HCT116 (cell line): Measurements from ENCODE around the gene DPP4. TPM values are rescaled to one million over a fixed set of nuclear protein-coding genes. Genes with fewer than 3 reads are reported as not detected.

ENCODE experiments used
- ATAC-seq: fragments of 200-7000 bp; cut with Tn5 transposase; 2 replicates; pipeline ENCODE4 v1.9.1; 2020; ENCODE audit warnings: mild to moderate bottlenecking, moderate library complexity
- BruUV-seq: library from RNA; stranded (reverse); fragments of 400-500 nt; replicated peaks from 2 replicates; lab custom pipeline; 2021; lab: Mats Ljungman, UMichigan
- CTCF ChIA-PET: fragments of 300-600 bp; sonication (Branson Sonifier 250); formaldehyde crosslinking; loops from one replicate; lab custom pipeline; 2021; ENCODE audit warnings: antibody characterized with exemption; lab: Charles Lee
- POLR2A ChIA-PET: fragments of 300-600, 350-600 bp; sonication (Branson Sonifier 250); formaldehyde crosslinking; loops from one replicate; lab custom pipeline; 2021; ENCODE audit warnings: antibody characterized with exemption; lab: Charles Lee
- RAD21 ChIA-PET, 2 experiments: fragments of 300-600 bp; sonication (Branson Sonifier 250); formaldehyde crosslinking; loops; one replicate each; lab custom pipeline; 2023; ENCODE audit warnings: low total read pairs in 2 of 2; ENCODE audit not compliant: uncharacterized antibody in 2 of 2, unreplicated experiment in 2 of 2, low non-redundant PET in 1 of 2; lab: Charles Lee
- DNase-seq: peaks from one replicate; pipeline ENCODE4 v3.0.0-alpha.2; 2010; ENCODE audit warnings: low read depth, low spot score
- H2AFZ ChIP-seq: fragments of 200-600 bp; shearing (Covaris generic), sonication (generic); 2 replicates; pipeline ENCODE4 v1.6.1; 2017; ENCODE audit warnings: low read depth, mixed run types, mixed read lengths, antibody characterized with exemption, low read length; ENCODE audit not compliant: poor library complexity, severe bottlenecking
- H3K27ac ChIP-seq: 2 replicates; pipeline ENCODE4 v1.5.1; 2012; ENCODE audit warnings: low read depth, low read length
- H3K27me3 ChIP-seq: fragments of 200-600 bp; sonication (generic); 2 replicates; pipeline ENCODE4 v1.6.1; 2016; ENCODE audit warnings: mixed run types, low read length, mixed read lengths; ENCODE audit not compliant: insufficient read depth
- H3K36me3 ChIP-seq, 2 experiments: fragments of 200-500 bp in 1 of 2; fragments of 200-600 bp in 1 of 2; sonication (Bioruptor generic) in 1 of 2; sonication (generic) in 1 of 2; 2 replicates each; pipeline versions ENCODE4 v1.5.1 to v1.6.1; 2014 to 2016; ENCODE audit warnings: low read length in 2 of 2, inconsistent platforms in 1 of 2, mixed read lengths in 1 of 2, mixed run types in 1 of 2; ENCODE audit not compliant: insufficient read depth in 2 of 2, control insufficient read depth in 1 of 2
- H3K4me1 ChIP-seq, 2 experiments: fragments of 200-600 bp in 1 of 2; sonication (generic) in 1 of 2; 2 replicates each; pipeline versions ENCODE4 v1.5.1 to v1.6.1; 2012 to 2017; ENCODE audit warnings: low read length in 2 of 2, inconsistent platforms in 1 of 2, mild to moderate bottlenecking in 1 of 2, mixed read lengths in 1 of 2, mixed run types in 1 of 2, moderate library complexity in 1 of 2; ENCODE audit not compliant: insufficient read depth in 2 of 2, control insufficient read depth in 1 of 2
- H3K4me2 ChIP-seq: fragments of 200-600 bp; sonication (generic); 2 replicates; pipeline ENCODE4 v1.6.1; 2017; ENCODE audit warnings: mixed run types, low read length, mixed read lengths
- H3K4me3 ChIP-seq, 2 experiments: fragments of 200-600 bp in 1 of 2; sonication (generic) in 1 of 2; replicated peaks in 1 of 2; 2 replicates each; pipeline ENCODE4 v1.5.1; 2011 to 2016; ENCODE audit warnings: low read length in 2 of 2, control low read depth in 1 of 2, low read depth in 1 of 2, mild to moderate bottlenecking in 1 of 2, mixed read lengths in 1 of 2, mixed run types in 1 of 2
- H3K79me2 ChIP-seq: fragments of 200-600 bp; sonication (generic); 2 replicates; pipeline ENCODE4 v1.6.1; 2017; ENCODE audit warnings: mild to moderate bottlenecking, mixed run types, low read length, moderate library complexity, mixed read lengths; ENCODE audit not compliant: insufficient read depth
- H3K9ac ChIP-seq: fragments of 200-600 bp; sonication (generic); 2 replicates; pipeline ENCODE4 v1.6.1; 2016; ENCODE audit warnings: low read length, mixed read lengths
- H3K9me2 ChIP-seq: fragments of 200-600 bp; sonication (generic), shearing (Covaris generic); 2 replicates; pipeline ENCODE4 v1.6.1; 2017; ENCODE audit warnings: mixed run types, mild to moderate bottlenecking, moderate library complexity; ENCODE audit not compliant: insufficient read depth
- H3K9me3 ChIP-seq, 2 experiments: fragments of 200-500 bp in 1 of 2; fragments of 200-600 bp in 1 of 2; sonication (Bioruptor generic) in 1 of 2; sonication (generic) in 1 of 2; 2 replicates each; pipeline ENCODE4 v1.6.1; 2014 to 2017; ENCODE audit warnings: low read length in 2 of 2, mixed read lengths in 2 of 2, inconsistent platforms in 1 of 2, low read depth in 1 of 2, mild to moderate bottlenecking in 1 of 2, mixed run types in 1 of 2, moderate library complexity in 1 of 2; ENCODE audit not compliant: control insufficient read depth in 1 of 2, insufficient read depth in 1 of 2
- H4K20me1 ChIP-seq: fragments of 200-600 bp; sonication (generic), shearing (Covaris generic); 2 replicates; pipeline ENCODE4 v1.6.1; 2017; ENCODE audit warnings: mixed run types, mild to moderate bottlenecking, moderate library complexity; ENCODE audit not compliant: insufficient read depth
- CBX3 ChIP-seq: IDR thresholded peaks from 2 replicates; pipeline ENCODE4 v1.6.1; 2012; ENCODE audit warnings: low read depth
- EGR1 ChIP-seq: IDR thresholded peaks from 2 replicates; pipeline ENCODE4 v1.6.1; 2012; ENCODE audit warnings: low read depth
- ELF1 ChIP-seq: IDR thresholded peaks from 2 replicates; pipeline ENCODE4 v1.6.1; 2012; ENCODE audit warnings: low read depth, borderline replicate concordance
- EZH2 ChIP-seq: fragments of 200-600 bp; sonication (generic); IDR thresholded peaks from 2 replicates; pipeline ENCODE4 v1.6.1; 2017; ENCODE audit warnings: antibody characterized with exemption, mixed run types
- EZH2phosphoT487 ChIP-seq: fragments of 200-600 bp; IDR thresholded peaks from 2 replicates; pipeline ENCODE4 v1.6.1; 2018; ENCODE audit warnings: antibody characterized with exemption, borderline replicate concordance
- FOSL1 ChIP-seq: IDR thresholded peaks from 2 replicates; pipeline ENCODE4 v1.6.1; 2012; ENCODE audit warnings: low read depth
- JUND ChIP-seq: IDR thresholded peaks from 2 replicates; pipeline ENCODE4 v1.6.1; 2012
- RAD21 ChIP-seq: IDR thresholded peaks from 2 replicates; pipeline ENCODE4 v1.6.1; 2012; ENCODE audit warnings: low read depth, mild to moderate bottlenecking
- SRF ChIP-seq: IDR thresholded peaks from 2 replicates; pipeline ENCODE4 v1.6.1; 2012; ENCODE audit warnings: low read depth
- TCF7L2 ChIP-seq: IDR thresholded peaks from 2 replicates; pipeline ENCODE4 v1.7.0; 2011; ENCODE audit warnings: borderline replicate concordance, inconsistent platforms; ENCODE audit not compliant: insufficient read depth, insufficient read length; ENCODE audit errors: extremely low read depth
- YY1 ChIP-seq: IDR thresholded peaks from 2 replicates; pipeline ENCODE4 v1.6.1; 2011; ENCODE audit warnings: low read length, low read depth, moderate library complexity, mild to moderate bottlenecking; ENCODE audit not compliant: insufficient replicate concordance; ENCODE audit errors: extremely low read depth
- ZNF274 ChIP-seq: fragments of 200-500 bp; sonication (Bioruptor generic); IDR thresholded peaks from 2 replicates; pipeline ENCODE4 v1.6.1; 2014; ENCODE audit warnings: mild to moderate bottlenecking, low read depth, low read length, inconsistent platforms
- intact Hi-C: fragments of 100-400 bp; cut with micrococcal nuclease; formaldehyde crosslinking; loops from 2 replicates; pipeline ENCODE4 v1.10.0; 2022
- total RNA-seq: library from RNA; stranded (reverse); gene quantifications from one replicate; pipeline ENCODE4 v1.2.1, GENCODE V29; 2021; ENCODE audit not compliant: unreplicated experiment
- TF ChIP-seq, protein P1 (sequence below), 3 experiments: fragments of 200-600 bp in 1 of 3; sonication (generic) in 1 of 3; IDR thresholded peaks in 2 of 3; conservative IDR thresholded peaks in 1 of 3; 2 replicates each; pipeline ENCODE4 v1.5.1; 2012 to 2017; ENCODE audit warnings: low read depth in 2 of 3, low read length in 2 of 3, antibody characterized with exemption in 1 of 3, borderline replicate concordance in 1 of 3, control low read depth in 1 of 3, mild to moderate bottlenecking in 1 of 3, mixed read lengths in 1 of 3, mixed run types in 1 of 3, moderate library complexity in 1 of 3; ENCODE audit not compliant: insufficient read depth in 1 of 3
- TF ChIP-seq, protein P2 (sequence below): IDR thresholded peaks from 2 replicates; pipeline ENCODE4 v1.6.1; 2012
- TF ChIP-seq, protein P3 (sequence below): IDR thresholded peaks from 2 replicates; pipeline ENCODE4 v1.6.1; 2012
- TF ChIP-seq, protein P4 (sequence below): IDR thresholded peaks from 2 replicates; pipeline ENCODE4 v1.6.1; 2011; ENCODE audit warnings: mild to moderate bottlenecking, low read length, moderate library complexity; ENCODE audit not compliant: insufficient replicate concordance; ENCODE audit errors: extremely low read depth

The DPP4 gene
- total RNA-seq, 1 experiment from 2014 or later, result 3.6 TPM

DNA sequence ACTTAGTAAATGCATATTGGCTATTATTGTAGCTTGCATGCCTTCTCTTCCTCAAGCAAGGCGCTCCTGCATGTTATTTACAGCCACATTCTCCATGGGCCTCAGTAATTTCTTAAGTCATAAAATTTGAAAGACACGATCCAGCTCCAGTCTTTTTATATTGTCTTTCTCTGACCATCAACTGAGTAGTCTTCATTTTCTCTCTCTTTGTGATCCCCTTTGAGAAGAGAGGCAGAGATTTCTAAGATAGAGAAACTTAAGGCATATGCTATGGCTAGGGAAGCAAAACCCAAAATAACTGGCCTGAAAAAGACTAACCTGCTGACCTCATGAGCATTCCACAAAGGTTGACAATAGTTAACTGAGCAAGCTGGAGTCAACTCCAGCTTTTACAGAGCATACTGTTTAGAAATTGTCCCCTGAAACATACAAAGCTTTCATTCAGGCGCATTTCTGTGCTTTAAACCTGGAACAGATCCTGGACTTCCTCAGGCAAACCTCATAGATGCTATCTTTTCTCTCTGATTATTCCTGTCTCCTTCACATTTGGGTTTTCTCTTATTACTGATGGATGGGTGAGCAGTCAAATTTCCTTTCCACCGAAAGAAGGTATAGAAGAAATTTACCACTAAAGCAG lies 4.6 kb downstream of the DPP4 start:
- DNase-seq, result no peak
- H3K27me3 ChIP-seq, result no peaks in the 10 kb centered on the region
- intact Hi-C loops, result no loop called here
- H3K4me2 ChIP-seq, result no peak overlapping the region
- BruUV-seq, result no TSS peak
- H3K9ac ChIP-seq, result no peak overlapping the region
- POLR2A ChIA-PET, result no interaction called here
- RAD21 ChIA-PET, result no interaction called here
- H3K4me3 ChIP-seq, result no peak overlapping the region
- no peaks in the 10 kb centered on the region for H3K9me3 ChIP-seq
- H3K79me2 ChIP-seq, result no peaks in the 10 kb centered on the region
- H3K27ac ChIP-seq, result no peak overlapping the region
- CTCF ChIA-PET, result no interaction called here
- H3K36me3 ChIP-seq, result no peaks in the 10 kb centered on the region
- no peaks in the 10 kb centered on the region for H4K20me1 ChIP-seq
- TF ChIP-seq, protein P1, sequence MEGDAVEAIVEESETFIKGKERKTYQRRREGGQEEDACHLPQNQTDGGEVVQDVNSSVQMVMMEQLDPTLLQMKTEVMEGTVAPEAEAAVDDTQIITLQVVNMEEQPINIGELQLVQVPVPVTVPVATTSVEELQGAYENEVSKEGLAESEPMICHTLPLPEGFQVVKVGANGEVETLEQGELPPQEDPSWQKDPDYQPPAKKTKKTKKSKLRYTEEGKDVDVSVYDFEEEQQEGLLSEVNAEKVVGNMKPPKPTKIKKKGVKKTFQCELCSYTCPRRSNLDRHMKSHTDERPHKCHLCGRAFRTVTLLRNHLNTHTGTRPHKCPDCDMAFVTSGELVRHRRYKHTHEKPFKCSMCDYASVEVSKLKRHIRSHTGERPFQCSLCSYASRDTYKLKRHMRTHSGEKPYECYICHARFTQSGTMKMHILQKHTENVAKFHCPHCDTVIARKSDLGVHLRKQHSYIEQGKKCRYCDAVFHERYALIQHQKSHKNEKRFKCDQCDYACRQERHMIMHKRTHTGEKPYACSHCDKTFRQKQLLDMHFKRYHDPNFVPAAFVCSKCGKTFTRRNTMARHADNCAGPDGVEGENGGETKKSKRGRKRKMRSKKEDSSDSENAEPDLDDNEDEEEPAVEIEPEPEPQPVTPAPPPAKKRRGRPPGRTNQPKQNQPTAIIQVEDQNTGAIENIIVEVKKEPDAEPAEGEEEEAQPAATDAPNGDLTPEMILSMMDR (IDR thresholded peaks at IDR 0.05 in 2 of 3, conservative IDR thresholded peaks at IDR 0.05 in 1 of 3; ENCODE audit: borderline replicate concordance in 1 of 3, insufficient read depth in 1 of 3, low read depth in 2 of 3, low read length in 2 of 3), result no peak
- TF ChIP-seq EZH2 (no peak), ZNF274 (no peak), EGR1 (no peak), SRF (no peak), FOSL1 (no peak), EZH2phosphoT487 (no peak), TCF7L2 (no peak), CBX3 (no peak), ELF1 (no peak), RAD21 (no peak), YY1 (no peak), JUND (no peak)
- TF ChIP-seq, protein P2, sequence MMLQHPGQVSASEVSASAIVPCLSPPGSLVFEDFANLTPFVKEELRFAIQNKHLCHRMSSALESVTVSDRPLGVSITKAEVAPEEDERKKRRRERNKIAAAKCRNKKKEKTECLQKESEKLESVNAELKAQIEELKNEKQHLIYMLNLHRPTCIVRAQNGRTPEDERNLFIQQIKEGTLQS, result no peak
- TF ChIP-seq, protein P3, sequence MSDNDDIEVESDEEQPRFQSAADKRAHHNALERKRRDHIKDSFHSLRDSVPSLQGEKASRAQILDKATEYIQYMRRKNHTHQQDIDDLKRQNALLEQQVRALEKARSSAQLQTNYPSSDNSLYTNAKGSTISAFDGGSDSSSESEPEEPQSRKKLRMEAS, result no peak
- TF ChIP-seq, protein P4, sequence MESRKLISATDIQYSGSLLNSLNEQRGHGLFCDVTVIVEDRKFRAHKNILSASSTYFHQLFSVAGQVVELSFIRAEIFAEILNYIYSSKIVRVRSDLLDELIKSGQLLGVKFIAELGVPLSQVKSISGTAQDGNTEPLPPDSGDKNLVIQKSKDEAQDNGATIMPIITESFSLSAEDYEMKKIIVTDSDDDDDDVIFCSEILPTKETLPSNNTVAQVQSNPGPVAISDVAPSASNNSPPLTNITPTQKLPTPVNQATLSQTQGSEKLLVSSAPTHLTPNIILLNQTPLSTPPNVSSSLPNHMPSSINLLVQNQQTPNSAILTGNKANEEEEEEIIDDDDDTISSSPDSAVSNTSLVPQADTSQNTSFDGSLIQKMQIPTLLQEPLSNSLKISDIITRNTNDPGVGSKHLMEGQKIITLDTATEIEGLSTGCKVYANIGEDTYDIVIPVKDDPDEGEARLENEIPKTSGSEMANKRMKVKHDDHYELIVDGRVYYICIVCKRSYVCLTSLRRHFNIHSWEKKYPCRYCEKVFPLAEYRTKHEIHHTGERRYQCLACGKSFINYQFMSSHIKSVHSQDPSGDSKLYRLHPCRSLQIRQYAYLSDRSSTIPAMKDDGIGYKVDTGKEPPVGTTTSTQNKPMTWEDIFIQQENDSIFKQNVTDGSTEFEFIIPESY, result no peak
- H2AFZ ChIP-seq, result no peak overlapping the region
- ATAC-seq, result no peak
- peaks cover 9 to 21% of the 10 kb centered on the region in 2 experiments; a peak in 3 of 4 replicates for H3K4me1 ChIP-seq
- no peaks in the 10 kb centered on the region for H3K9me2 ChIP-seq
